Stimulated activated CD4-positive, alpha-beta T cell treated with anti-CD3 and anti-CD28 coated beads, Interleukin-12 subunit alpha, Interleukin-12 subunit beta, amount 100 ng/mL, for 48 hours (primary cell): ENCODE measurements around the gene CYFIP2.
"Not testable (repeated sequence)": the region's sequence is repeated elsewhere in the genome, so short reads cannot be mapped to it uniquely, and the experiment has no call there.

Experiments
- DNase-seq, 3 donors: peaks; one replicate each; pipeline ENCODE4 v3.0.0-alpha.2; 2020; ENCODE audit warnings: low read depth in 2 of 3, low spot score in 1 of 3

CYFIP2 gene

GRCh38 chr5:157388111-157388710, 122.3 kb downstream of the CYFIP2 start:
- DNase-seq = no peak

GRCh38 chr5:157389103-157389502, 123.2 kb downstream of the CYFIP2 start:
- DNase-seq = no peak

- no peak for DNase-seq
These were observed 124.2 kb downstream of the CYFIP2 start for GRCh38 chr5:157390133-157390532.

GRCh38 chr5:157390551-157391297, 124.8 kb downstream of the CYFIP2 start:
- DNase-seq = peak; percentile 52 to 73 (median 58)

- no peak for DNase-seq
These were observed 132.4 kb downstream of the CYFIP2 start for GRCh38 chr5:157398305-157398704.

GRCh38 chr5:157400741-157401495, 135.0 kb downstream of the CYFIP2 start:
- DNase-seq = no peak

- DNase-seq = no peak
These were observed 149.9 kb downstream of the CYFIP2 start for GRCh38 chr5:157415838-157416237.

- DNase-seq = not testable (repeated sequence)
These were observed 153.6 kb downstream of the CYFIP2 start for GRCh38 chr5:157419521-157419920.

- DNase-seq = not testable (repeated sequence)
These were observed 164.0 kb downstream of the CYFIP2 start for GRCh38 chr5:157429920-157430319.

- DNase-seq = peak in 1 of 3 donors; percentile 64
These were observed 165.7 kb downstream of the CYFIP2 start for GRCh38 chr5:157431544-157432200.

- no peak for DNase-seq
These were observed 168.2 kb downstream of the CYFIP2 start for GRCh38 chr5:157434096-157434495.

- no peak for DNase-seq
These were observed 177.2 kb downstream of the CYFIP2 start for GRCh38 chr5:157443041-157443549.

GRCh38 chr5:157444224-157444623, 178.3 kb downstream of the CYFIP2 start:
- no peak for DNase-seq
